A549 (cell line): ENCODE data around the gene GRK5. TPM values are rescaled to one million over a fixed set of nuclear protein-coding genes. Genes with fewer than 3 reads are reported as not detected.

ENCODE experiments used
- ATAC-seq, 2 experiments: fragments of 200-7000 bp in 1 of 2; fragments of >200 bp in 1 of 2; cut with Nextera tagmentation in 1 of 2; cut with Tn5 transposase in 1 of 2; 3 replicates each; pipeline versions ENCODE4 v1.8.0 to v1.9.1; 2018 to 2020; ENCODE audit warnings: mild to moderate bottlenecking in 1 of 2, moderate library complexity in 1 of 2
- CTCF ChIA-PET: fragments of 300-600 bp; sonication (Branson Sonifier 250); formaldehyde crosslinking; extraction: SDS; loops from one replicate; lab custom pipeline; 2021; ENCODE audit warnings: antibody characterized with exemption, inconsistent platforms; lab: Yijun Ruan, JAX
- POLR2A ChIA-PET: fragments of 350-600 bp; formaldehyde crosslinking; extraction: SDS; loops from one replicate; lab custom pipeline; 2021; ENCODE audit warnings: antibody characterized with exemption, inconsistent platforms; lab: Yijun Ruan, JAX
- DNase-seq, 2 experiments: peaks; one replicate each; pipeline versions ENCODE4 v3.0.0 to v3.0.0-alpha.2; 2011 to 2016; ENCODE audit warnings: low read depth in 1 of 2, low spot score in 1 of 2
- FAIRE-seq: peaks from 2 replicates; lab custom pipeline; 2011; peaks lifted over from hg19 to GRCh38; lab: Jason Lieb, UNC
- H3K27ac ChIP-seq, 2 experiments: fragments of >200 bp; sonication (Bioruptor Twin); formaldehyde crosslinking; 3 replicates each; pipeline ENCODE4 v1.5.1; 2016 to 2017
- H3K4me1 ChIP-seq: fragments of >200 bp; sonication (Bioruptor Twin); formaldehyde crosslinking; 3 replicates; pipeline ENCODE4 v1.6.1; 2016
- H3K4me2 ChIP-seq: fragments of >200 bp; sonication (Bioruptor Twin); formaldehyde crosslinking; 3 replicates; pipeline ENCODE4 v1.6.1; 2016
- H3K4me3 ChIP-seq: fragments of >200 bp; sonication (Bioruptor Twin); formaldehyde crosslinking; 3 replicates; pipeline ENCODE4 v1.5.1; 2016
- H3K9me3 ChIP-seq: fragments of >200 bp; sonication (Bioruptor Twin); formaldehyde crosslinking; 3 replicates; pipeline ENCODE4 v1.6.1; 2016
- CEBPB ChIP-seq, 2 experiments: fragments of >200 bp in 1 of 2; sonication (Bioruptor Twin) in 1 of 2; formaldehyde crosslinking in 1 of 2; IDR thresholded peaks; 2 replicates each; pipeline ENCODE4 v1.6.1; 2012 to 2016
- CHD4 ChIP-seq: fragments of 200-600 bp; sonication (generic); IDR thresholded peaks from 2 replicates; pipeline ENCODE4 v1.6.1; 2016; ENCODE audit warnings: antibody characterized with exemption, mild to moderate bottlenecking, borderline replicate concordance
- E2F6 ChIP-seq: IDR thresholded peaks from 2 replicates; pipeline ENCODE4 v1.6.1; 2012; ENCODE audit warnings: low read depth, borderline replicate concordance
- EHMT2 ChIP-seq: fragments of 200-600 bp; sonication (generic); IDR thresholded peaks from 2 replicates; pipeline ENCODE4 v1.6.1; 2016; ENCODE audit warnings: antibody characterized with exemption, low read depth, mild to moderate bottlenecking, moderate library complexity
- EP300 ChIP-seq, 2 experiments: fragments of >200 bp; sonication (Bioruptor Twin); formaldehyde crosslinking; IDR thresholded peaks; 2 replicates in 1 of 2; 3 replicates in 1 of 2; pipeline ENCODE4 v1.6.1; 2016 to 2017
- FOSL2 ChIP-seq, 2 experiments: fragments of 450-650 bp in 1 of 2; fragments of >200 bp in 1 of 2; sonication (Bioruptor Twin) in 1 of 2; formaldehyde crosslinking; IDR thresholded peaks; 2 replicates each; pipeline versions ENCODE4 v1.5.0 to v1.6.1; 2016 to 2020; ENCODE audit warnings: mild to moderate bottlenecking in 1 of 2, moderate library complexity in 1 of 2
- FOXS1 ChIP-seq: fragments of 250-450 bp; sonication (Bioruptor Pico); IDR thresholded peaks from 2 replicates; pipeline ENCODE4 v1.5.0; 2020; ENCODE audit warnings: mild to moderate bottlenecking, moderate library complexity
- GATA3 ChIP-seq: IDR thresholded peaks from 2 replicates; pipeline ENCODE4 v1.6.1; 2012; ENCODE audit warnings: borderline replicate concordance
- HDAC2 ChIP-seq: fragments of 200-600 bp; sonication (generic); IDR thresholded peaks from 2 replicates; pipeline ENCODE4 v1.6.1; 2016
- HOXB13 ChIP-seq: fragments of 250-450 bp; sonication (Bioruptor Pico); IDR thresholded peaks from 2 replicates; pipeline ENCODE4 v1.5.0; 2020; ENCODE audit warnings: low read depth, mild to moderate bottlenecking, moderate library complexity
- JUN ChIP-seq, 2 experiments: fragments of >200 bp; sonication (Bioruptor Twin); formaldehyde crosslinking; IDR thresholded peaks; 2 replicates in 1 of 2; 3 replicates in 1 of 2; pipeline ENCODE4 v1.6.1; 2016 to 2017
- JUNB ChIP-seq: fragments of >200 bp; sonication (Bioruptor Twin); formaldehyde crosslinking; IDR thresholded peaks from 2 replicates; pipeline ENCODE4 v1.6.1; 2016
- KDM5A ChIP-seq: fragments of 200-600 bp; sonication (generic); IDR thresholded peaks from 2 replicates; pipeline ENCODE4 v1.6.1; 2016; ENCODE audit warnings: antibody characterized with exemption, mild to moderate bottlenecking
- MYC ChIP-seq: IDR thresholded peaks from 2 replicates; pipeline ENCODE4 v1.6.1; 2012; ENCODE audit warnings: mild to moderate bottlenecking, inconsistent platforms, low read length, improper control_type of control experiment, borderline replicate concordance
- NFE2L2 ChIP-seq: fragments of 150-350 bp; conservative IDR thresholded peaks from 2 replicates; pipeline ENCODE4 v1.6.1; 2014; ENCODE audit warnings: low read length
- NPAS2 ChIP-seq: fragments of 250-450 bp; sonication (Bioruptor Pico); IDR thresholded peaks from 2 replicates; pipeline ENCODE4 v1.8.0; 2022; ENCODE audit warnings: mild to moderate bottlenecking, moderate library complexity, borderline replicate concordance
- PBX3 ChIP-seq: IDR thresholded peaks from 2 replicates; pipeline ENCODE4 v1.6.1; 2012
- RARB ChIP-seq: fragments of 250-450 bp; sonication (Bioruptor Pico); IDR thresholded peaks from 2 replicates; pipeline ENCODE4 v1.8.0; 2021; ENCODE audit warnings: mild to moderate bottlenecking, moderate library complexity
- RCOR1 ChIP-seq: fragments of 150-350 bp; IDR thresholded peaks from 2 replicates; pipeline ENCODE4 v1.6.1; 2014; ENCODE audit warnings: antibody characterized with exemption, low read length, low read depth
- RFX5 ChIP-seq: fragments of 450-650 bp; IDR thresholded peaks from 2 replicates; pipeline ENCODE4 v1.7.1; 2014; ENCODE audit warnings: antibody characterized with exemption, mild to moderate bottlenecking, moderate library complexity
- RNF2 ChIP-seq: fragments of 200-600 bp; sonication (generic); IDR thresholded peaks from 2 replicates; pipeline ENCODE4 v1.6.1; 2016; ENCODE audit warnings: low read depth, mild to moderate bottlenecking, antibody characterized with exemption, moderate library complexity, borderline replicate concordance
- SREBF2 ChIP-seq: fragments of 450-650 bp; IDR thresholded peaks from 2 replicates; pipeline ENCODE4 v1.6.1; 2014; ENCODE audit warnings: mild to moderate bottlenecking, moderate library complexity
- ZFP36 ChIP-seq: fragments of 450-650 bp; IDR thresholded peaks from 2 replicates; pipeline ENCODE4 v1.6.1; 2014; ENCODE audit warnings: borderline replicate concordance; ENCODE audit not compliant: partially characterized antibody
- ZNF302 ChIP-seq: fragments of 250-450 bp; sonication (Bioruptor Pico); IDR thresholded peaks from 2 replicates; pipeline ENCODE4 v1.9.0; 2021; ENCODE audit warnings: inconsistent platforms, mild to moderate bottlenecking, moderate library complexity
- WGBS: methylation state at CpG from one replicate; pipeline ENCODE4 v1.1.6; 2017; ENCODE audit errors: missing lambda C conversion rate; 5-methylcytosine and 5-hydroxymethylcytosine counted together
- polyA plus RNA-seq, 4 experiments: library from polyadenylated mRNA; depleted of rRNA in 3 of 4; stranded (reverse); fragments of >200 nt; fragmentation: RNase III in 1 of 4; extraction: RNeasy Plus Mini Kit Qiagen cat#74134 plus additional on column Dnase treatment in 1 of 4; gene quantifications; 2 replicates in 3 of 4; 3 replicates in 1 of 4; pipeline ENCODE4 v1.2.3, GENCODE V29; 2011 to 2017
- TF ChIP-seq, protein P1 (sequence below): fragments of 450-650 bp; IDR thresholded peaks from 2 replicates; pipeline ENCODE4 v1.6.1; 2014; ENCODE audit warnings: antibody characterized with exemption
- TF ChIP-seq, protein P2 (sequence below): IDR thresholded peaks from 2 replicates; pipeline ENCODE4 v1.6.1; 2012
- TF ChIP-seq, protein P3 (sequence below): fragments of 200-600 bp; sonication (generic); IDR thresholded peaks from 2 replicates; pipeline ENCODE4 v1.6.1; 2016; ENCODE audit warnings: antibody characterized with exemption, mild to moderate bottlenecking, moderate library complexity

Gene GRK5
- polyA plus RNA-seq, 2 of the 4 experiments (the other 2 are of a cell fraction): 5.0 to 7.9 TPM

DNA sequence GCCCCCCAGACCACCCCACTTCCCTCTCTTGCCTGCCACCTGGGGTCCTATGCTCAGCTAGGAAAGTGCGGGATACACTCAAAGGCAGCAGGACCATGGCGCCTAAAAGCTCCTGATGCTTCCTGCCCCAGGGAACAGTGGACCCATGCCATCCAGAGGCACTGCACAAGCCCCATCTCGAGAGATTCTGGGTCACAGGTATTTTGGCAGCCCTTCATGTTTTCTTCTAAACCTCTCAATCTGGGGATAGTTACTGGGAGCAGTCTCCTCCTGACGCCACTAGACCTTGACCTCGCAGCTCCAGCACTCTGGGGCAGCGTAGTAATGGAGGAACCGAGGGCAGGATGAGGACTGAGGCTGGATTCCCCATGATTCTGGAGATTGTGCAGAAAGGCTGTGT is 107.1 kb downstream of the GRK5 start:
- no peak for ATAC-seq
- no peak for DNase-seq
- 99% methylated on average over 7 of the region's 7 CpGs for WGBS
- H3K4me2 ChIP-seq: peak overlapping the region; percentile 84
- CTCF ChIA-PET: interaction anchor here (1.3 kb wide), 2 partner anchors 105 to 116 kb away, joined by 4 to 5 read pairs; no protein-coding TSS in a partner anchor
- H3K9me3 ChIP-seq: no peaks in the 10 kb centered on the region
- POLR2A ChIA-PET: no interaction called here
- peaks cover 68% of the 10 kb centered on the region for H3K4me1 ChIP-seq
- FAIRE-seq: no peak
- H3K27ac ChIP-seq: peak overlapping the region; percentile 96 to 98
- no peak for TF ChIP-seq NFE2L2
- TF ChIP-seq CEBPB (IDR thresholded peaks at IDR 0.05): no peak
- no peak for TF ChIP-seq RFX5
- no peak for TF ChIP-seq SREBF2
- no peak for TF ChIP-seq RNF2
- no peak for TF ChIP-seq CHD4
- TF ChIP-seq EHMT2: no peak
- no peak for TF ChIP-seq HDAC2
- TF ChIP-seq RCOR1: no peak
- no peak for TF ChIP-seq HOXB13 (CRISPR knock-in tag)
- TF ChIP-seq, protein P1, sequence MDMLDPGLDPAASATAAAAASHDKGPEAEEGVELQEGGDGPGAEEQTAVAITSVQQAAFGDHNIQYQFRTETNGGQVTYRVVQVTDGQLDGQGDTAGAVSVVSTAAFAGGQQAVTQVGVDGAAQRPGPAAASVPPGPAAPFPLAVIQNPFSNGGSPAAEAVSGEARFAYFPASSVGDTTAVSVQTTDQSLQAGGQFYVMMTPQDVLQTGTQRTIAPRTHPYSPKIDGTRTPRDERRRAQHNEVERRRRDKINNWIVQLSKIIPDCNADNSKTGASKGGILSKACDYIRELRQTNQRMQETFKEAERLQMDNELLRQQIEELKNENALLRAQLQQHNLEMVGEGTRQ: no peak
- no peak for TF ChIP-seq PBX3
- H3K4me3 ChIP-seq: no peak overlapping the region

DNA sequence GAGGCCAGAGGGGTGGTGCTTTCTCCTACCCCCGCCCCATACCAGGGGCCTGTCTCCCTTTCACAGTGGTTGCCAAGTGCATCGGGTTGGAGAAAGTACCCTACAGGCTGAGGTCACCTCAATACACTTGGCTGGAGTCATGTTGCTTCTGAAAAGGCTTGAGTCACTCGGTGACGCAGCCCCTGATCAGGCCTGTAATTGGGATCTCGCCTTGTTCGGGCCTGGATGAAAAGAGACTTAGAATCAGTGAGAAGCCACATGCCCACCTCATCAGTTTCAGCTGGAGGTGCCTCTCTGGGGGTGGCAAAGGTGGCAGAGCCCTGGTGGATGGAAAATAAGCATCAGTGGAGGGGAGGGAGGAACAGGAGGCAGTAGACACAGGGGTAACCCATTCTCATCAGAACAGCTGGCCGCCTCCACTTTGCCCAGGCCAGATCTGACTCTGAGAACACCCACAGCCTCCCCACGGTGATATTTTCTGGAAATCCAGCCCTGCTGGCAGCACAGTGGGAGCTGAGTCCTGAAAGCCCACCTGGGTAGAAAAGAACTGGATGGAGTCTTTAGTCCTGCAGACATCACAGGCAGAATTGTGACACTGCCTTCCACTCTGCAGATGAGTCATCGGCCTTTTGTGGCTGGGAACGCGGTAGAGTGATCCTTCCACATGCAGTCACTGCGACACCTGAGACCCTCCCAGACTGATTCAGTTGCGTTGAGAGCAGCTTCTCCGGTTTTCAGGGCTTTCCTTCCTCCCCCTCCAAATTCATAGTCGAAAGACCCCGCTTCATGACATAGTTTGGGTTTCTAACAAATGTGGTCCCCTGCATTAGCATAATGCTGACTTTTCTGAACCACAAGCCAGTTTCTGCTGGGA is 108.0 kb downstream of the GRK5 start:
- Histone ChIP-seq H3K9me3 (no peaks in the 10 kb centered on the region), H3K4me1 (peaks cover 71% of the 10 kb centered on the region), H3K27ac (peak overlapping the region; percentile 96 to 98), H3K4me2 (peak overlapping the region; percentile 84), H3K4me3 (no peak overlapping the region)
- TF ChIP-seq, protein P2, sequence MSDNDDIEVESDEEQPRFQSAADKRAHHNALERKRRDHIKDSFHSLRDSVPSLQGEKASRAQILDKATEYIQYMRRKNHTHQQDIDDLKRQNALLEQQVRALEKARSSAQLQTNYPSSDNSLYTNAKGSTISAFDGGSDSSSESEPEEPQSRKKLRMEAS: peak; percentile 75
- TF ChIP-seq RARB (no peak), GATA3 (peak; percentile 18; the same call in 1 of the 2 replicates), HDAC2 (no peak), FOXS1 (CRISPR knock-in tag) (no peak), KDM5A (no peak), ZFP36 (no peak), CEBPB (IDR thresholded peaks at IDR 0.05) (peak; percentile 32 to 85; a peak in 3 of 4 replicates), JUN (IDR thresholded peaks at IDR 0.05) (peak; percentile 34 to 58; a peak in 3 of 5 replicates), EP300 (IDR thresholded peaks at IDR 0.05) (no peak), MYC (peak; percentile 59; the same call in 1 of the 2 replicates), NPAS2 (no peak), E2F6 (peak; percentile 46; the same call in 1 of the 2 replicates), FOSL2 (IDR thresholded peaks at IDR 0.05) (peak; percentile 78), FOSL2 (CRISPR knock-in tag; IDR thresholded peaks at IDR 0.05) (peak; percentile 98), JUNB (peak; percentile 65; the same call in 1 of the 2 replicates), ZNF302 (no peak), NFE2L2 (no peak)
- TF ChIP-seq, protein P3, sequence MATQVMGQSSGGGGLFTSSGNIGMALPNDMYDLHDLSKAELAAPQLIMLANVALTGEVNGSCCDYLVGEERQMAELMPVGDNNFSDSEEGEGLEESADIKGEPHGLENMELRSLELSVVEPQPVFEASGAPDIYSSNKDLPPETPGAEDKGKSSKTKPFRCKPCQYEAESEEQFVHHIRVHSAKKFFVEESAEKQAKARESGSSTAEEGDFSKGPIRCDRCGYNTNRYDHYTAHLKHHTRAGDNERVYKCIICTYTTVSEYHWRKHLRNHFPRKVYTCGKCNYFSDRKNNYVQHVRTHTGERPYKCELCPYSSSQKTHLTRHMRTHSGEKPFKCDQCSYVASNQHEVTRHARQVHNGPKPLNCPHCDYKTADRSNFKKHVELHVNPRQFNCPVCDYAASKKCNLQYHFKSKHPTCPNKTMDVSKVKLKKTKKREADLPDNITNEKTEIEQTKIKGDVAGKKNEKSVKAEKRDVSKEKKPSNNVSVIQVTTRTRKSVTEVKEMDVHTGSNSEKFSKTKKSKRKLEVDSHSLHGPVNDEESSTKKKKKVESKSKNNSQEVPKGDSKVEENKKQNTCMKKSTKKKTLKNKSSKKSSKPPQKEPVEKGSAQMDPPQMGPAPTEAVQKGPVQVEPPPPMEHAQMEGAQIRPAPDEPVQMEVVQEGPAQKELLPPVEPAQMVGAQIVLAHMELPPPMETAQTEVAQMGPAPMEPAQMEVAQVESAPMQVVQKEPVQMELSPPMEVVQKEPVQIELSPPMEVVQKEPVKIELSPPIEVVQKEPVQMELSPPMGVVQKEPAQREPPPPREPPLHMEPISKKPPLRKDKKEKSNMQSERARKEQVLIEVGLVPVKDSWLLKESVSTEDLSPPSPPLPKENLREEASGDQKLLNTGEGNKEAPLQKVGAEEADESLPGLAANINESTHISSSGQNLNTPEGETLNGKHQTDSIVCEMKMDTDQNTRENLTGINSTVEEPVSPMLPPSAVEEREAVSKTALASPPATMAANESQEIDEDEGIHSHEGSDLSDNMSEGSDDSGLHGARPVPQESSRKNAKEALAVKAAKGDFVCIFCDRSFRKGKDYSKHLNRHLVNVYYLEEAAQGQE: no peak
- ATAC-seq (peak; percentile 56 to 58), FAIRE-seq (no peak), DNase-seq (peak; percentile 85 to 95)
- POLR2A ChIA-PET: interaction anchor here (2.5 kb wide), 1 partner anchor 9 kb away, joined by 13 read pairs; no protein-coding TSS in a partner anchor
- CTCF ChIA-PET: interaction anchor here (0.6 to 3.4 kb wide), 8 partner anchors 8 to 120 kb away, joined by 3 to 15 read pairs (median 4); partner anchors contain the start of gene GRK5
- WGBS: 19% methylated on average over 16 of the region's 16 CpGs
